GM21786 (cell line): ENCODE results near the gene HDAC3.

Experiments used
- ATAC-seq: cut with Tn5 transposase; IDR thresholded peaks from one replicate; pipeline ENCODE4 v1.9.1; 2021; ENCODE audit not compliant: unreplicated experiment

Gene HDAC3

DNA sequence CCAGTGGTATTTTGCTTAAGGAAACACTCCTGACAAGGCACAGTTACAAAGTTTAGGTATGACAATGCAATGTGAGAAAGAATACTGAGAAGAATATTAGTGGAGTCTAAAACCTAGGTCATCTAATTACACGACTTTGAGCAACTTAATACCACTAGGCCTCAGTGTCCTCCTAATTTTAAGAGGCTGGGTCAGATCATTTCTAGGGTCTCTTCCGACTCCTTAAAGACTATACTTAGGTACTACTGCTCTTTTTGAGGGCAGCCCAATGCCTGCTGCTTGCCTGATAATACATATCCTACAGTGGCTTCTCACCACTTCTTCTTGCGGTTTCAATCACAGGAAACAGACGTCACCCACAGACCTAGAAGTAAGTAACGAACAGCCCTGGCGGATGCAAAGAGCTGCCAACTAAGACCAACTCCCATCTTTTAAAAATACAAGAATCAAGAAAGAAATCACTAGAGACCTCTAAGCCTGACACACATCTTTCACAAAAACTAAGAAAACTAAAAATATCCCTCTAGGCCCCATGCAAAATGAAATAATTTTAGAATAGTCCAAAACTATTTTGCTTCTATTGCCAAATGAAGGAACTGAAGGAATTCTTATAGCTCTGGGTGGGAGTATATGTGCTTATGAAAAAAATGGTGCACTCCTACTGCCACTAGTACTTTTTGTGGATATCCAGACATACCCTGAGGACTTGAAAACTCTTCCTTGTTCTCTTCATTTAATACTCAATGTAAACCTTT, 30.9 kb downstream of the HDAC3 start:
- ATAC-seq = peak; percentile 94

DNA sequence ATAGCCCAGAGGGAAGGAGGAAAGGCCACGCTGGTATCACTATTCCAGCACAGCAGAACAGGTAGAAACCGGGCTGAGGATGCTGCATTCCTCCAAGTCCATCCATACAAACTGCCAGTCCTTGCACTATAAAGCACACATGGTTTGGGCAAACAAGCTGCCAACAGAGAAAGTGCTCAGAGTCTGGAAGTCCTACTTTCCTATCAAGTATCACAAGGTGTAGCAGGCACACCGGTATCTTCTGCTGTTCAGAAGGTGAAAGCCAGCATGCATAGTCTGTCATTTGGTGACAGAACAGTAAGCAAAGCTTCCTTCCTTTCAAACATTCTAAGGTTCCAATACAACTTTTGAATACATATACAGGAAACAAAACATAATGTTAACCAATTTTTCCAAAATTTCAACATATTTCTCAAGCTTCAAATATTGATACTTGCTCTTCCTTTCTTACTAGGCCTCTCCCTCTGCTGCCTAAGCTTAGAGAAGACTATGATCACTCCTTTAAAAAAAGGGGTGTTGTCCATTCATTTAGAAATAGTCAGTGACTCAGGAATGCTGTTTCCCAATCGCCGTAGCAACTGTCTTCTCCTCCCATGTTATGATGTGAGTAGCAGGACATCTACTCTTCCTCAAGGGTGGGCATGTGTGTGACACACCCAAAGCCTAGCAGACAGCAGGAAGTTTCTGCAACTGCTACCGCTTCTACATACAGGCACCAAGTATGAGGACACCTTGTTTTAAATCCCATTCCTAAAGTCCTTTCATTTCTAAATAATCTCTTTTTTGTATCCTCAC, 32.5 kb downstream of the HDAC3 start:
- ATAC-seq = no peak

DNA sequence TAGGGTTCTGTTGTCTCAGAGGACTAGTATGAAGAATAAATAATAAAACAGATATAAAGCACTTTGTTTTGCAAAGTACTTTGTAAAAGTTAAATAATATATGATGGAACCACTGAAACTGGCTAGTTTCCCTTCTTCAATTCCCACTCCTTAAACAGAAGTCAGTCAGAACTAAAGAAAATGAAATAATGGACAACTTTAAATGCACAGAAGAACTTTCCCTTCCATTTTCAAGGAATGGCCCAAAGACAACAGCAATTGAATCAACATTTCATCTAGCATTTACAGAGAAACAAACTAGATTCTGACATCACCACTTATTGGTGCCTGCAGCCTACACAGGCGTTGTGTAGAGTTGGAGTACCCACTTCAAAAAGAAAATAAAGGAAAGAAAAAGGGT, 34.0 kb downstream of the HDAC3 start:
- no peak for ATAC-seq

DNA sequence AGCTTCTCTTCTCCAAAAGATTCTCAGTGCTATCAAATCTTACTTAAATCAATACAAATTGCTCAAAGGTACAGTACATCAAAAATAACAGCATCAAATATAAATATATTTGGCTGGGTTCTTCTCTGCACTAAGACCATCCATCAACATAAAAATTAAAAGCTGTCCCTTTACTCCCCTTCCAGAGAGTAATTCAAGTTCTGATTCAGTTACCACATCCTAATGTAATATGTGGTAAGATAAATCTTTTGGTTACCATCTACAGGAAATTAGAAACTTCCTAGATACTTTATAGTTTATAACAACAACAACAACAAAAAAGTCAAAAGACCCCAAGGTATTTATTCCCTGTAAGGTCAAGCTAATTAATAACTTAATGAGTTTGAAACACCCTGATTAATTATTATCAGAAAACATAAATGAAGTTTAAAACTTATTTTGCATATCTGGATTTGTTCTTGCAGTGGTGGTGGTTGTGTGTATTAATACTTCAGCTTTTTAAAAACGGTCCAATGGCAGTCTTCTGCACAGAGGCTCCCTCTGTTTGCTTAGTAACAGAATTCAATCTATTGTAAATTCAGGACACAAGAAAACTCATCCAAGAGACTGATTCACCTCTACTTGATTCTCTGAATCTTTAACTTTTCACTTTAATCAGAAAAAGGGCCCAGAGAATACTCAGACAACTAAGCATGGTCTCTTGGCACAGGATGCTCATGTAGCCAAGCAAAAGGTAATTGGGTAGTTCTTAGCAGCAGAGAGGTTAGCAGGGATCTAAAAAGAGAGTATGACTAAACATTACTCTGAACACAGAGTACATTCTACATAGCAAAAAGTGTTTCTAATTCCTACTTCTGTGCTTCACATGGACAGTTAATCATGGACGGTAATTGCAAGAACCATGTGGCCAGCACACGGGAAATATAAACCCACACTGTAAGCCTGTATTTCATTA, 38.0 kb downstream of the HDAC3 start:
- peak; percentile 40 for ATAC-seq

DNA sequence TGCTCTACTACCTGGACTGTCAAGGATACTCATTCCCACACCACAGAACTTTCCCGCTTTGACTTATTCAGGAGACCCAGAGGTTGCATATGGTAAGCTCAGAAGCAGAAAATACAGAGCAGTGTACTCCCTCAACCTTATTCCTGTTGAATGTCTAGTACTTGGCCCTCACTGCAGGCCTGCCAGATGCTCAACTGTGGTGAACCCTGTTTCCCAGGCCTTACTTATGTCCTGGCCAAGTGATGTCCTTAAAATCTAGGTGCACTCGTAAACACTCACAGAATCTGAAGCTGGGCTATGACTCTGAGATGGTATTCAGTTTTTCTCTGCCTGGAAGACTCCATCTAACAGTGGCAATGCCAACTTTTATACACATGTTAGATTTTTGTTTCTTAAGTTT, 38.8 kb downstream of the HDAC3 start:
- ATAC-seq = no peak

DNA sequence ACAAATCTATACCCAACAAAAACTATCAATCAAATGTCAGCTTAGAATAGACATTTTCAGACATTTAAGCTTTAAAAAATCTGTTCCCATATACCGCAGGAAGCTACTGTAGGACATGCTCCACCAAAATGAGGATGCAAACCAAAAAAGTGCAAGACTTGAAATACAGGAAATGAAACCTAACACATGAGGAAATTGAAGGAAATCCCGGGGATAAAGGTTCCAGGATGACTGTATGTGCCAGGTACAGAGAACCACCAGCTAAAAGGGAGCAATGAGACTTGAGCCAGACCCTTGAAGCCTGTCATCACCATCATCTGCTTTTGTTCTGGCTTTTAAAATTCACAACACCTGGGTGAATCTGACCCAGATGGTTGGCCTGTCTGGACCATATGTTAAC, 39.3 kb downstream of the HDAC3 start:
- no peak for ATAC-seq

DNA sequence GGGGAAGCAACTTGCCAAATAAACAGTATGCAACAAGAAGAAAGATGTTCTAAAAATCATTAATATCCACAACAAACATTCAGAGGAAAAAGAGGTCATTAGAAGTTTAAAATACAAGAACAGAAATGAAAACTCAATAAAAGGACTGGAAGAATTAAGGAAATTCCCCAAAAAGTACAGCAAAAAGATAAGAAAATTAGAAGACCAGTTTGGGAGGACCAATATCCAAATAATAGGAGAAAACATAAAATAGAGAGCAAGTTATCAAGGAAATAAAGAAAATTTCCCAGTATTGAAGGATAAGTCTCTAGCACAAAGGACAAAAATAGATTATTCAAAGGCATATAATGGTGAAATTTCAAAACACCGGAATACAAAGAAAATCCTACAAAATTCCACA, 39.8 kb downstream of the HDAC3 start:
- no peak for ATAC-seq

DNA sequence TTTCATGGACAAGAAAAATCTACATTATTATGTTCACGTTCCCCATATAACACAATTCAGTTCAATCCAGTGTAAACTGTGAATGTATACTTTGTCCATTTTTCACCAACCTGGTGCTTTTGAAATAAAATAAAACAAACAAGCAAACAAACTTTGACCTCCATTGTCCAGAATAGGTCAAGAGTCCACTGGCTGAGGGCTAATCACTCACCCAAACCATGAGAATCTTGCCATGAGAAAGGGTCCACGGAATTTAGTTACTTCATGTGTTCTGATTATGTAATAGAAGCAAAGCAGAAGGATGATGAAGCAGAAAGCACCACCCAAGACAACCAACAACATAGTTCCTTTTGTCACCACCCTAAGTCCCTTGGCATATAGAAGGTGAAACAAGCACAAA, 46.5 kb downstream of the HDAC3 start:
- no peak for ATAC-seq

DNA sequence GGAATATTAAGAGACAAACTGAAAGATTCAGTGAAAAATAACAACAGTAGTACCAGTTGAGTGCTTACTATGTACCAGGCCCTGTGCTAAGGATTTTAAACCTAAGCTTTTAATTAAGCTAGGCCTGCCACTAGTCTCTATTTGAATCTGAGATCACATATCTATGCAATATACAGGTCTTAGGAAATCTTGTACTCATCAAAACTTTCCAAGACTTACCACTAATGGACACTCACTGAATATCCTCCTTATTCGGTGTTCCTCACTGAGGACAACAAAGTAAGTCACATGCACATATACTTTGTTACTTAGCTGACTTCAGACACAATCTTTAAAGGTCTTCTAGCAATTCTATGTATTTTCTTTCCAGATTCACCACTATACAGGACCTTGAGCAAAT, 50.4 kb downstream of the HDAC3 start:
- no peak for ATAC-seq

DNA sequence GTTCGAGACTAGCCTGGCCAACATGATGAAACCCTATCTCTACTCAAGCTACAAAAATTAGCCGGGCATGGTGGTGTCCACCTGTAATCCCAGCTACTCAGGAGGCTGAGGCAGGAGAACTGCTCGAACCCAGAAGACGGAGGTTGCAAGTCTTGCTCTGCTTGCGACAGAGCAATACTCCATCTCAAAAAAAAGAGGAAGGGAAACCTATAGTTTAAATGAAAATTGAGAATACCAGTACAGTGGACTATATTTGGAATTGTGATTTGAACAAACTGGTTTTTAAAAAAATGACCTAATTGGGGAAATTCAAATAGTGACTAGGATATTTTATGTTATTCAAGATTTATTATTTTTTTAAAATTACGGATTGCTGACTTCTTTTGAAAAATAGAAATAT, 51.1 kb downstream of the HDAC3 start:
- ATAC-seq = no peak

DNA sequence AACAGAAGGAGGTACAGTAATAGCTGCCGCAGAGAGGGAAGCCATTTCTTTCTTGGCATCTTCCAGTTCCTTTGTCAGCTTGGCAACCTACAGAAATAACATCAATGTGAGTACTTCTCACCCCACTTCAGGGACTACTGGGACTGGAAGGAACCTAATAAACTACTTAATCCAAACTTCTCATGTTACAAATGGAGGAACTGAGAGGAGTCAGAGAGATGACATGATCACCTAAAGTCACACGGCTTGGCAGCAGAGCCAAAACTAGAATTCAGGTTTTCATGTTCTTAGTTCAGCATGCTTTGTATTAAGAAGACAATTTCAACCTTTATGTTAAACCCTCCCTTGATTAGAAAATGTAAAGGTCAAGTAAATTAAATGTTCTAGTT, 62.5 kb downstream of the HDAC3 start:
- no peak for ATAC-seq

DNA sequence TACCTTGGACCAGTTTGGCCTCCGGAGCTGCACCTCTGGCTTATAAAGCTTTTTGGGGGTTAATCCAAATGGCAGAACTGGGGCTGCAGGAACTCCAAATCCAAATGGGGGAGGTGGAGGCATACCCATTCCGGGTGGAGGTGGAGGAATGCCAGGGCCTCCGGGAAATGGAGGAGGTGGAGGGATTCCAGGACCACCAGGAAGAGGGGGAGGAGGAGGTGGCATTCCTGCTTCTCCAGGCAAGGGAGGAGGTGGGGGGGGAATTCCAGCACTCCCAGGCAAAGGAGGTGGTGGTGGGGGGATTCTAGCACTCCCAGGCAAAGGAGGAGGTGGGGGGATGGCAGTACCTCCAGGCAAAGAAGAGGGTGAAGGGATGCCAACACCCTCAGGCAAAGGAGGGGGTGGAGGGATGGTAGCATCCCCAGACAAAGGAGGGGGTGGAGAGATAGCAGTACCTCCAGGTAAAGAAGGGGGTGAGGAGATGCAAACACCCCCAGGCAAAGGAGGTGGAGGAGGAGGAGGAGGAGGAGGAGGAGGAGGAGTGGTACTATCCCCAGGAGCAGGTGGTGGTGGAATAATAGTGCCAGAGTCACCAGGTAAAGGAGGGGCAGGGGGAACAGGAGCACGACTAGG, 63.0 kb downstream of the HDAC3 start:
- ATAC-seq = no peak
